HFFc6 (cell line): Measurements from ENCODE around the gene SLC25A45. TPM values are rescaled to one million over a fixed set of nuclear protein-coding genes. Genes with fewer than 3 reads are reported as not detected.

Experiments used
- DNase-seq: peaks from one replicate; pipeline ENCODE4 v3.0.0-alpha.2; 2018
- H3K27ac Mint-ChIP-seq: 2 replicates; pipeline ENCODE4 v1.8.0; 2020; ENCODE audit warnings: mild to moderate bottlenecking, mixed read lengths
- H3K27me3 Mint-ChIP-seq: 2 replicates; pipeline ENCODE4 v1.8.0; 2021; ENCODE audit warnings: mild to moderate bottlenecking, moderate library complexity, mixed read lengths; ENCODE audit not compliant: insufficient read depth
- H3K36me3 Mint-ChIP-seq: 2 replicates; pipeline ENCODE4 v1.8.0; 2021; ENCODE audit warnings: low read depth, mixed read lengths
- H3K4me1 Mint-ChIP-seq: 2 replicates; pipeline ENCODE4 v1.8.0; 2020; ENCODE audit warnings: low read depth, mixed read lengths
- H3K4me3 Mint-ChIP-seq: 2 replicates; pipeline ENCODE4 v1.8.0; 2020; ENCODE audit warnings: mild to moderate bottlenecking, moderate library complexity, mixed read lengths
- H3K9me3 Mint-ChIP-seq: 2 replicates; pipeline ENCODE4 v1.8.0; 2020; ENCODE audit warnings: mild to moderate bottlenecking, mixed read lengths
- CTCF ChIP-seq: fragments of 200-600 bp; sonication (generic); IDR thresholded peaks from 2 replicates; pipeline ENCODE4 v1.5.0; 2021; ENCODE audit warnings: antibody characterized with exemption, mild to moderate bottlenecking
- total RNA-seq, 6 experiments: library from RNA; stranded (reverse); fragmentation: NEBNext Ultra II Directional; extraction: Animal tissue kit (Norgen Biotek cat#: 25700); gene quantifications; 2 replicates in 1 of 6; 3 replicates in 5 of 6; pipeline ENCODE4 v1.2.3, GENCODE V29; 2021

Gene SLC25A45
- total RNA-seq, 6 experiments from 2014 or later: 4.9 to 8.9 (median 5.8) TPM

DNA sequence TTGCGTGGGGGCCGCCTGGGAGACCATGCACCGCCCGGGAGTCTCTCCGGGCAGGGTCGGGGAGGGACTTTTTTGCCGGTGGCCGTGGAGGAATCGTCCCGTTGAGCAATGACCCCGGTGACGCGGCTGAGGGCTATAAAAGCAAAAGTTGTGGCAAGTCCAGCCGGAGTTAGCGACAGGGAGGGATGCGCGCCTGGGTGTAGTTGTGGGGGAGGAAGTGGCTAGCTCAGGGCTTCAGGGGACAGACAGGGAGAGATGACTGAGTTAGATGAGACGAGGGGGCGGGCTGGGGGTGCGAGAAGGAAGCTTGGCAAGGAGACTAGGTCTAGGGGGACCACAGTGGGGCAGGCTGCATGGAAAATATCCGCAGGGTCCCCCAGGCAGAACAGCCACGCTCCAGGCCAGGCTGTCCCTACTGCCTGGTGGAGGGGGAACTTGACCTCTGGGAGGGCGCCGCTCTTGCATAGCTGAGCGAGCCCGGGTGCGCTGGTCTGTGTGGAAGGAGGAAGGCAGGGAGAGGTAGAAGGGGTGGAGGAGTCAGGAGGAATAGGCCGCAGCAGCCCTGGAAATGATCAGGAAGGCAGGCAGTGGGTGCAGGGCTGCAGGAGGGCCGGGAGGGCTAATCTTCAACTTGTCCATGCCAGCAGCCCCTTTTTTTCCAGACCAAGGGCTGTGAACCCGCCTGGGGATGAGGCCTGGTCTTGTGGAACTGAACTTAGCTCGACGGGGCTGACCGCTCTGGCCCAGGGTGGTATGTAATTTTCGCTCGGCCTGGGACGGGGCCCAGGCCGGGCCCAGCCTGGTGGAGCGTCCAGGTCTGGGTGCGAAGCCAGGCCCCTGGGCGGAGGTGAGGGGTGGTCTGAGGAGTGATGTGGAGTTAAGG, 40.4 kb upstream of the SLC25A45 start, which contains the start of gene NEAT1:
NEAT1 (plus strand) TSS at position 166 of the 883 bp plus-strand sequence.
- peak; percentile 98 for DNase-seq
- Mint-ChIP-seq H3K27ac (peak within 1 kb of the TSS; percentile 98), H3K4me1 (peaks cover 63% of the 10 kb centered on the region), H3K27me3 (peaks cover 65% of the 10 kb centered on the region), H3K36me3 (peaks cover 54% of the 10 kb centered on the region), H3K9me3 (peaks cover 55% of the 10 kb centered on the region), H3K4me3 (peak within 1 kb of the TSS; percentile 99)
- no peak for TF ChIP-seq CTCF

DNA sequence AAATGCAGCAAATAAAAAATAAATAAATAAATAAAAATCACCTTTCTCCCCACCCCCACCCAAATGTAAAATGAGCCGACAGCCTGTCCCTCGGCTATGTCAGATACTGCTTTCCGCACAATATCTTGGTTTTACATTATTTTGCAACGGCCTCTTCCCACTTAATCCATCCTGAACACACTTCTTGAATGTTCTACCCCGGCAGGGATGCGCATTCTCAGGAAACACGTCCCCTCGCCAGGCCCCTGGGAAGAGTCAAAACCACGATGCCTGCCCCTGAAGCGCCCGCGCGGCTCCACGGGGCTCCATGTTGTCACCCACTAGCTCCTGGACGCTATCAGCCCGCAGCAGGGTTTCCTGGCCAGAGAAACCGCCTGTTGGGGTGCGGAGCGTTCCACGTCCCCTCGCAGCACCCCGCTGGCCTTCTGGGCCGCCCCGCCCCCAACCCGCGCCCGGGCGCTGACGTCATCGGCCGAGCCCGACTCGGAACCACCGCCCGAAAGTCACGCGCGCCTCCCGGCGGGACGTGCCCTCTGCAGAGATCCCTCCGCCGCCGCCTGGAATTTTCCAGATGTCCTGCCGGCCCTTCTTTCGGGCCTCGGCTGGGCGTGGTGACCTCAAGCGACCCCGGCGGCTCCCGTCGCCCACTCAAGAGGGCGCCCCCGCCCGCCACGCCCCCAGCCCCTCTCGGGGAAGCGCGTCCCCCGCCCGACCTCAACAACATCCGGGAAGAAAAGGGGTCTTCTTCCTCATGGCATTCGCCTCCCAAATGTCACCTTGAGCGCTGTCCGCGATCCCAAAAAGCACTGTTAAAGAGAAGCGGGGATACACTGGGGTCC, 39.6 kb upstream of the SLC25A45 start:
- Mint-ChIP-seq H3K4me3 (peak overlapping the region; percentile 99), H3K27ac (peak overlapping the region; percentile 98), H3K4me1 (peaks cover 63% of the 10 kb centered on the region), H3K36me3 (peaks cover 46% of the 10 kb centered on the region), H3K9me3 (peaks cover 47% of the 10 kb centered on the region), H3K27me3 (peaks cover 56% of the 10 kb centered on the region)
- TF ChIP-seq CTCF: peak; percentile 40; the same call in 1 of the 2 replicates
- peak; percentile 97 for DNase-seq

DNA sequence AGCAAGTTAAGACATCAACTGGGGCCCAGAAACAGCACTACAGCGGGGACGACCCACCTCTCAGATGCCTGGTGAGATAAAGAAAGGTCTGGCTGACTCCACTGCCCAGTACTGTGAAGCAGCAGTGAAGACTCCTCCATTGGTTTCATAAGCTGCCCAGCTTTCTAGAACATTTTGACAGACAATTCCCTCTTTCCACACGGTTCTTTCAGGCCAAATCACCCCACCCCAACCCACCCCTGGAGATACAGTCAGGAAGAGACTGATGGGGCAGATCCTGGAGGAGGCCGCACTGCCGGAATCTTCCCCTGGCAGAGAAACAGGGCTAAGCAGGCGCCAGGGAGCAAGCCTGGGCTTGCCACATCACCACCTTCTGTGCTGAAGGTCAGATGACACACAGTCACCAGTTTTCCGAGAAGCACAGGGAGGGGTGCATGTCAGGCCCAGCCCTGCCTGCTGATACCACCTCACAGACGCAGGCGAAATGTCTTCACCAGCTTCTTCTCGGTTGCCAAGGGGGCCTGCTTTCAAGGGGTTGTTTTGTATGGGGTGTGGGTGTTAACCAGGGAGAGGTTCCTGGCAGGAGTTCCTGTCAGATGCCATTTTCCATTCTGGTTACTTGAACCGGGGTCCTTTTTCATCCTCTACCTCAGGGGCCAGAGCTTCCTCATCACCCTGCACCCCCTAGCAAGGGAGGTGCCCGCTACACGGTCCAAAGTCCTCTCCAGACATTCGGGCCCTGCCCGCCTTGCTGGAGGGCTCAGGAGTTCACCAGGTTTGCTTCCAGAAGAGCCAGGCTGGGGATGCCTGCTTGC, 38.7 kb upstream of the SLC25A45 start:
- Mint-ChIP-seq H3K36me3 (peaks cover 37% of the 10 kb centered on the region), H3K27ac (peak overlapping the region; percentile 98), H3K9me3 (peaks cover 39% of the 10 kb centered on the region), H3K4me3 (peak overlapping the region; percentile 99), H3K4me1 (peaks cover 63% of the 10 kb centered on the region), H3K27me3 (peaks cover 48% of the 10 kb centered on the region)
- no peak for TF ChIP-seq CTCF
- DNase-seq: peak; percentile 98

- Mint-ChIP-seq H3K27ac (peak overlapping the region; percentile 98), H3K9me3 (peaks cover 32% of the 10 kb centered on the region), H3K36me3 (peaks cover 31% of the 10 kb centered on the region), H3K27me3 (peaks cover 45% of the 10 kb centered on the region), H3K4me1 (peaks cover 65% of the 10 kb centered on the region), H3K4me3 (peak overlapping the region; percentile 99)
- TF ChIP-seq CTCF: no peak
- no peak for DNase-seq
These were observed 38.1 kb upstream of the SLC25A45 start for GRCh38 chr11:65420506-65420905.
